ENCODE data around the gene INAFM2.

The INAFM2 gene

DNA sequence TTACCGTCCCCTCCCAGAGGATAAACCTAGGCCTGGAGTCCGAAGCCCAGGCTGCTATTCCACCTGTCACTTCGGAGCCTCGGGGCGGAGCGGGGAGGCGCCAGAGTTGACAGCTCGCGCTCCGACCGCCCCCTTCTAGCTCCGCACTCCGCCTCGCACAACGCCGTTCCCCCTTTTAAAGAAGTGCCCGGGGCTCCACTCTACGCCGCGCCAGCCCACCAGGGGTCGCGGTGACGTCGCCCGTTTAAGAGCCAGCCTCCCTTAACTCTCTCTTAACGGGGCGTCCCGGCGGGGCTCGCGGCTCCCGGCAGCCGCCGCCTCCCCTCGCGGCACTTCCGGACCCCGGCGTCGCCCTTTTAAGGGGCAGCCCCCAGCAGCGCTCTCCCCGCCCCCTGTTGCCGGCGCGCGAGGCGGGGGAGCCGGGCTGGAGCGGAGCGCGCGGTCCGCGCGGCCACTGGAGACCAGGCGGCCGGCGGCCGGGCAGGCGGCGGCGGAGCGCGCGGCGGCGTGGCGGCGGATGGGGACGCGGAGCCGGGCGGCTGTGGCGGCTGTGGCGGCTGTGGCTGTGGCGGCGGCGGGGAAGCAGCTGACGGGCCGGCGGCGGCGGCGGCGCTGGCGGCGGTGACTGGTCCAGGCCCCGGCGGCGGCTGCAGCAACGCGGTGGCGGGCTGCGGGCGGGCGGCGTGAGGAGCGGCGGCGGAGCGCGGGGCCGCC lies at the start of gene INAFM2:
Gene INAFM2 (plus strand): TSS at position 454 of the 714 bp plus-strand sequence. CDS start 364 bp downstream, outside the sequence.
- DNase-seq (ENCODE audit: low read depth in 2 of 3, low spot score in 1 of 3) = peak; percentile 66 to 79 (median 75)

DNA sequence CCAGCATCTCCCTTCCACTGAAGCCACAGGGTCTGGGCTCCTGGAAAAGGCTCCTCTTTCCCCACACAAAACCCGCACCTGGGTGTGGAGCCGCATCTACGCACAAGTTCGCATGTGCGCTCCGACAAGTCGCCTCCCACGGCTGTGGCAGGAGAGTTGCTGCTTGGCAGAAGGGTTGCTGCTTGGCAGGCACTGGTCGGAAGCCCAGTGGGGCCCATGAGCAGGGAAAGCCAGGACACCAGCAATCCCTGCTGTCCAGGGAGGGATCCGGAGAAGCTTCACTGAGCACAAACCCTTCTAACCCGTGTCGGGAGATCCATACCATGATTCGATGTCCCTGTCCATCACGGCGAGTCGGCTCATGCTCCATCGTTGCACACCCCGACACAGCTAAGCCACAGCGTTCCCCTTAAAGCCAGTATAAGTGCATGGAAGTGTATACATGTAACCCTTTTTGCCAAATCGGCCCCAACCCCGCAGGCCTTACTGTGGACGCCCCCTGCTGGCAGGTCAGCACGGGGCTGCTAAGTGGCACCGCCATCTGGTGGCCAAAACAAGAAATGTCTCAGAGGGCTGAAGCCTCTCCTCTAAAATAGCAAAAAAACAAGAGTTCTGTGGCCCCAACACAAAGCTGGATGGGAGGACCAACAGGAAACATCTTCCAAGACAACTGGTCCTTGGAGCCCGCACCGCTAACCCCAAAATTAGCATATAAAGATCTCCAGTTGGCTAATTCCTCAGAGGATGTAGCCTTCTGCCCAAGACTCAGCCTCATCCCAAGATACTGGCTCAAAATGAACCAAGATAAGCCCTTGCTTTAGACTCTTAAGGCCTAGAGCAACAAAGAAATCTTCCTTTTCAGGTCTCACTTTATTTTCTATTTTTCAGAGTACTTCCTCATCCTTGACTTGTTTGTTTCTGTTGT lies 48.9 kb upstream of the INAFM2 start:
- peak; percentile 75 to 90 (median 80) for DNase-seq (ENCODE audit: low read depth in 2 of 3, low spot score in 1 of 3)

GRCh38 chr15:40275523-40275922 lies 48.0 kb upstream of the INAFM2 start:
- no peak for DNase-seq (ENCODE audit: low read depth in 2 of 3, low spot score in 1 of 3)

- no peak for DNase-seq (ENCODE audit: low read depth in 2 of 3, low spot score in 1 of 3)
These were observed 47.5 kb upstream of the INAFM2 start for GRCh38 chr15:40275954-40276353.

DNA sequence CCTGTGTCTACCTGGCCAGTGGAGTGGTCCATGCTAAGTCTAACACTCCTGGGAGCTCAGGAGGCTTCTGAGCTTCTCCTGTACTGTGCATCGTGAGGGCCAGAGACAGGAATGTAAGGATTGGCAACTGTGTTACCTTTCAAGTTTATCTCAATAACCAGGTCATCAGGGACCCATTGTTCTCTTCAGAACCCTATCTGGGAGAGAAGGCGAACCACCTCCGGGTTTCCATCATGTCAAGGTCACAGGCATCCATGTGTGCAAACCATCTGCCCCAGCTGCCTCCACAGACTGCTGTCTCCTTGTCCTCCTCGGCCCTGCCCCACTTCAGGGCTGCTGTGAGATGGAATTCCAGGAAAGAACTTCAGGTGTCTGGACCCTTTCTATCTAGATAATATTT lies 46.6 kb upstream of the INAFM2 start:
- DNase-seq (ENCODE audit: low read depth in 2 of 3, low spot score in 1 of 3) = no peak

DNA sequence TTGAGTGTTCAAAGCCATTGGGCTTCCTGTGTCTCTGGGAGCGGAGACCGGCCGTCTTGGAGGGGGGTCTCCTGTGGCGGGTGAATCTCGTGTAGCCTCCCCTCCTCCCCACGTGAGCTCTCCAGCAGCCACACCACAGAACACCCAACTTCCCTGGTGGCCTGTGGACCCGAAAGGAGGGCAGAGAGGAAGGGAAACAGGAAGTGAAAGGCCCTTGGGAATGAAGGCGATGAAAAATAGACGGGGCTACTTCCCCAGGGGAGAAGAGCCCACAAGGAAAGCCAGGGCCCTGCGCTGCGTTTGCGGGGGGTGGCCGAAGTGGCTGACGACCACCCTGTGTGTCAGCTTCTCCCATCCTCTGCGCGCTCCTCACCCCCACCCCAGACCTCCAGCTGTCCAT lies 46.0 kb upstream of the INAFM2 start:
- DNase-seq (ENCODE audit: low read depth in 2 of 3, low spot score in 1 of 3) = no peak

DNA sequence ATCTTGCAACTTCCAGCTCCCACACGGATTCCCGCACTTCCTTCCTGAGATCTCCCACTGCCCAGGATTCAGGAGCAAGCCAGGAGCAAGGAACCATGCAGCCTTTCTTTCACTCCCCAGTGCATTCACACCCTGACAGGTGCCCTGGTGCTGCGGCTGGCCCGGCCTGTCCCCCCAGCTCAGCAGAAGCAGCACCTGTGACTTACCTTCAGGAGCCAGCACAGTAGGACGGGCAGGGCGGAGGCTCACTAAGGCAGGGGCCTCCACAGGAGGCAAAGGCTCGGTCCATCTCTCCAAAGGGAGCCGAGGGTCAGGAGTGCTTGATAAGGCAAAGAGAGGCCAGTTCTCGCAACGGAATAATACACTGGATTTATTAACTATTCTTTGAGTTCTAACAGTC lies 45.5 kb upstream of the INAFM2 start:
- DNase-seq (ENCODE audit: low read depth in 2 of 3, low spot score in 1 of 3) = no peak

DNA sequence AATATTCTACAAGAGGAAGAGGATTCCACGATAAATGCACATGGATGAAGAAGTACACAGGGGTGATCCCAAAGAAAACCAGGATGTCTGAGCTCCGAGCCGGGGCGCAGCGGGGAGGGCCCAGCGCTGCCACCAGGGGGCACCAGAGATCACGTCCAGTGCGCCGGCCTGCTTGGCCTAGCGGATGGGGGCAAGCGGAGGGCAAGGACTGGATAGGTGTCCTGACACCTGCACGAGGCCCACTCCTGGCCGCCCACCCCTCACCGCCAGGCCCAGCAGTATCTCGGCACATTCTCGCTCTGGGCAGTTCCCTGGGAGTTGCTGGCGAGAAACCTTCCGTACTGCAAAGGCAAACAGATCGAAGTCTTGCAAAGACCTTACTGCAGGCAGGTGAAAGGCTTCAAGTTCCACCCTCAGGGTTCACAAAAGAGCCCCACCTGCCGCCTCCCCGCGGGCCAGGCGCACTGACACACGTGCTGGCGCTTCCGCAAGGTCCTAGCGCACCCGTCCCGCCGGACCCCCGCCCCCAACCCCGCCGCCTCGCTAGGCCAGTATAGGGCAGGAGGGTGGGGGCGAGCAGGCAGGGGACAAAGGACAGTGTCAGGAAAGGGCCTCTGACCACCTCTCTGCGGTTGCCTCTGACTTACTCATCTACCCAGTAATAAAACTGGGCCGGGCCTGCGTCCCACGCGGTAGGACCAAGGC lies 43.9 kb upstream of the INAFM2 start:
- DNase-seq (ENCODE audit: low read depth in 2 of 3, low spot score in 1 of 3) = peak; percentile 28 to 69 (median 64)

DNA sequence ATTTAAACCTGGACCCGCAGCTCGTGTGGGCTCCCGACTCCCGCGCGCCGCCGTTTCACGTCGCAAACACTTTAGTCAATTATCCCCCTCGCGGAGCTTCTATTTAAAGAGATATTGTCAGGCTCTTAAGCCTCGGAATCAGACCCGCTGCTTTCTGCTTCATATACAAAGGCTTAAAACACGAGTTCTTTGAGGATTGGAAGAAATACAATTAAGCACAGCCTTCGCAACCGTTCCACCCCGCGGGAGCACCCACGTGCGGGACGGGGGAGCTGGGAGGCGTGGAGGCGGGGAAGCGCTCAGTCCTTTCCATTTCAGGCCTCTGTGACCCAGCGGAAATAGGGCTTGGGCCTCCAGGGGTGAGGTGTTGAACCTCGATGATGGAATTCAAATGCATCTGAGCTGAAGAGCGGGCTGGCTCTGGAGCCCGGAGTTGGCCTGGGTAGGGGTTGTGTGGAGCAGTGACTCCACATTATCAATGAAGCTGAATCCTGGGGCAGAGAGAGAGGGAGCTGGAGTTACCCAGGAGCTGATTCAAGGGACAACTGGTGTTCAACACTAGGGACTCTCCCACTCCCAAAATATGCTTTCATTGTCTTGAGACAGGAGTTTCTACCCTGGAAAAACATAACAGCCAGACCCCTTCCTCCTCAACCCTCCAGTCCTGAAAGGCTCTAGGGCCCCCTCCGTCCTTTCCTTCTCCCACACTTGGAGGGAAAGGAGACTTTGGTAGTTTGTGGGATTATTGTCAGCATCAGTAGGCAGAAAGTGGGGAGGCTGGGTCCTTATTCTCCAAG lies 43.0 kb upstream of the INAFM2 start:
- DNase-seq (ENCODE audit: low read depth in 2 of 3, low spot score in 1 of 3) = no peak

DNA sequence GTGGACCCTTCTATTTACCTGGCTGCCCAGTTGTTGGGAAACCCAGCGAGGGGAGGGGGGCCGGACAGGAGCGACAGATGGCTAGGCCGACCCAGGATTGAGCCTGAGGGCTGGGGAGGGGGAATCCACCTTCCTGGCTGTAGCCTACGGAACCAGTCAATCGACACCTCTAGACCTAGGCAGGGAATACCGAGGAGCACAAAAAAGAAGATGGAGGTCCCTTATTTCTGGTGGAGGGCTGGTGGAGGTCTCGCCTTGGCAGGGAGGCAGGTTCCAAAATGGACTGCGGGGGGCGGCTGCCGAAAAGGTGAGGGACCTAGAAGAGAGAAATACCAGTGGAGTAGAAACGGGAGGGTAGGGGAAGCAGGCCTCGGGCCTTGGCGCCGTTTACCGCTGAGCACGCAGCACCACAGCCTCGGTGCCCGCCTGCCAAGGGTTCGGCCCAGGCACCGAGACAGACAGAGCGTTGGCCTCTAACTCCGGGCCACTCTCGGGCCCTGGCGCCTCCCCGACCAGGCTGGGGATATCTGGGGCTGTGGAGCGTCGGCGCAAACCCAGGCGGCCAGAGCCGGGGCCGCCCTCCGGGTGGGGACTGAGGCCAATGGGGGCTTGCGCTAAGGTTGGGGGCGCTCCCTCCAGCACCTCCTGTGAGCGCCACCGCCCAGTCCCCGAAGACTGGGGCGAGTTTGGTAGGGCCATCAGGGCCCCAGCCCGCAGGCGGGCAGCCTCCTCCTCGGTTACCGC lies 42.3 kb upstream of the INAFM2 start:
- no peak for DNase-seq (ENCODE audit: low read depth in 2 of 3, low spot score in 1 of 3)

DNA sequence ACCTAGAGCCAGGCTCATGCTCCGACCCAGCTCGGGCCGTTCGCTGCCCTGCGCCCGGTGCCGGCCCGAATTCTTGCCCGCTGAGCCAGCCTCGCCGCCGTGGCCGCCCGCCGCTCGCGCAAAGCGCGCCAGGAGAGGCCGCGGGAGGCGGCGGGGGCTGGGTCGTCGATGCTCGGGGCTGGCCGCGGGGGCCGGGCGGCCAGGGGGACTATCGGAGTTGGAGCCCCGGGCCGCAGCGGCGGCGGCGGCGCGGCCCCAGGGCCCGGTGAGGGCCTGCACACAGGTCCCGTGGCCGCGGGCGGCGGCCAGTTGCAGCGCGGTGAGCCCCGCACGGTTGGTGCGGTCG lies 41.7 kb upstream of the INAFM2 start:
- no peak for DNase-seq (ENCODE audit: low read depth in 2 of 3, low spot score in 1 of 3)

GRCh38 chr15:40282147-40282868 lies 41.2 kb upstream of the INAFM2 start:
- peak in 2 of 3 donors; percentile 26 to 31 for DNase-seq (ENCODE audit: low read depth in 2 of 3, low spot score in 1 of 3)

GRCh38 chr15:40282869-40283614 lies 40.5 kb upstream of the INAFM2 start, which contains the start of gene ANKRD63:
ANKRD63 (minus strand) TSS chr15:40283064; CDS start chr15:40282586, 478 bp downstream.
- peak in 1 of 3 donors; percentile 10 for DNase-seq (ENCODE audit: low read depth in 2 of 3, low spot score in 1 of 3)

- DNase-seq (ENCODE audit: low read depth in 2 of 3, low spot score in 1 of 3) = no peak
These were observed 39.7 kb upstream of the INAFM2 start for GRCh38 chr15:40283615-40284300.

DNA sequence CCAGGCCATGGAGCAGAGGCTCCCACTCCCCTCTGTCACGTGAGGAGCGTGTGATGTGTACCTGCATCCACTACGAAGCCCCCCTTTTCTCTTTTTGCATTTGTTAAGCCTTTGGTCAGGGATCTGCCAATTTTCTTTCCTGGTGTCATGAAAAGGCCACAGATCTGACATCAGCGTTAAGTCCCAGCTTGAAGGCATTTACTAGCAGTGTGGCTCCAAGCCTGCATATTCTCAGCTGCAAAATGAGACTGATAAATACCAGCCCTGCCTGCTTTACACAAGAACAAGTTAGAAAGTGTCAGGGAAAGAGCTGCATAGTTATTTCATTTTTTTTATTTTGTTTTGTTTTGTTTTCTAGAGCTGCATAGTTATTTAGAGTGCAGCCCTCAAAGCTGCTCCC lies 38.3 kb upstream of the INAFM2 start:
- DNase-seq (ENCODE audit: low read depth in 2 of 3, low spot score in 1 of 3) = no peak

DNA sequence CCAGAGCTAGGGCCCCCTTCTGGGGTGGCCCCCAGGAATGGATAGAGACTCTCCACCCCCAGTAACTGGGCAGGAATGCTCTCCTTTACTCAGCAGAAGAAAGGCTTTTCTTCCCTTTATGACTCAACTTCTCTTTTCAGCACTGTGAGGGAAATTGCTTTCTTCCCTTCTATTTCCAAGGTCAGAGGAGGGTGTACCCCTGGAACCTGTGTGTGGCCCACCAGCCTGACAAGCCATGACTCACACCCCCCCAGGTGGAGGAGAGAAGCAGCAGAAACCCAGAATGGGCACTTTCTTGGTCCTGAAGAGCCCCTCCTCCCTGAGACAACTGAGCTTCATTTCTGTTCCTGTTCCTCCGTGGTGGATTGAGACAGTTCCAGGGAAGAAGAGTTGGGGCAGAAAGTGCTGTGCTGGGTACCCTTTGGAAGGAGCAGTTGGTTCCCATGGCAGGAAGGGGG lies 37.9 kb upstream of the INAFM2 start:
- no peak for DNase-seq (ENCODE audit: low read depth in 2 of 3, low spot score in 1 of 3)

DNA sequence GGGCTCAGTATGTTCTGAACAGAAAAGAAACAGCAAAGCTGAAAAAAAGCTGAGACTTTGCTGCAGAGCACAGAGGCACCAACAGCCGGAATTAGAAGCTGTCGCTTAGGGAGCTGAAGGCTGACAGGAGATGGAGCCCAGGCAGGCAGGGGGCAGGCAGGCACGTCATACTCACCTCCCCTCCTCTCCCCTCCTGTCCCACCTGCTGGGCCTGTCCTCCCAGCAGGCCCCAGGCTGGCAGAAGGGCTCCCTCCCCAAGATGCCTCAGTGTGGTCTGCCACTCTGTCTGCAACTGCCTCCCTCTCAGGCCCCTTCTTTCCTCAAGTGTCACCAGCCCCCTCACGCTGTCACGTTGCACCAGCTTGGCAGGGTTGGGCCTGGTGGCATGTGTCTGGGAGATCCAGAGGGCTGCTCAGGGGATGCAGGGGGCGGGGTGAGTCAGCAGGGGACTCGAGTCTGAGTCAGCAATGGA lies 37.4 kb upstream of the INAFM2 start:
- DNase-seq (ENCODE audit: low read depth in 2 of 3, low spot score in 1 of 3) = no peak

DNA sequence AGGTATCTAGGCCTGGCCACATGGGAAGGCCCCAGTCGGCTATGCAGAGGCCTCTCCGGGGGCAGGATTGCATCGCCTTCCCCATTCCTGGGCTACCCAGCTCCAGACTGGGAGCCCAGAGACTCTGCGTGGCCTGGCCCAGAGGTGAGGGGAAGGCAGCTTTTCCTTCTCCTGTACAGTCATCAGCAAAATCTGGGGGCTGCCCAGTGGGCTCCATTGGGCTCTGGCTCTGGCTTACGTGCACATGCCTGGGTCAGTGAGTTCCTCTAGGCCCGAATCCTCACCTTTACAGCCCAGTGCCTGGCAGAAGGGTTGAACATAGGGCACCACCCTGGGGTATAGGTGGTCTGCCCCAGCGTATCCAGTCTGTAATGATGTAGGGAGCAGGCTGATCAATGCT lies 36.7 kb upstream of the INAFM2 start:
- no peak for DNase-seq (ENCODE audit: low read depth in 2 of 3, low spot score in 1 of 3)

Measured in stimulated activated CD4-positive, alpha-beta T cell treated with anti-CD3 and anti-CD28 coated beads, Interleukin-12 subunit alpha, Interleukin-12 subunit beta, amount 100 ng/mL, for 48 hours (primary cell).